HTR-8/SVneo (cell line): ENCODE data around the gene CCDC194.

Source experiments
- DNase-seq: peaks from one replicate; pipeline ENCODE4 v3.0.0; 2011; ENCODE audit warnings: low spot score, mixed read lengths; ENCODE audit not compliant: insufficient read length
- FAIRE-seq: peaks from 2 replicates; lab custom pipeline; 2011; peaks lifted over from hg19 to GRCh38; lab: Jason Lieb, UNC

Gene CCDC194

DNA sequence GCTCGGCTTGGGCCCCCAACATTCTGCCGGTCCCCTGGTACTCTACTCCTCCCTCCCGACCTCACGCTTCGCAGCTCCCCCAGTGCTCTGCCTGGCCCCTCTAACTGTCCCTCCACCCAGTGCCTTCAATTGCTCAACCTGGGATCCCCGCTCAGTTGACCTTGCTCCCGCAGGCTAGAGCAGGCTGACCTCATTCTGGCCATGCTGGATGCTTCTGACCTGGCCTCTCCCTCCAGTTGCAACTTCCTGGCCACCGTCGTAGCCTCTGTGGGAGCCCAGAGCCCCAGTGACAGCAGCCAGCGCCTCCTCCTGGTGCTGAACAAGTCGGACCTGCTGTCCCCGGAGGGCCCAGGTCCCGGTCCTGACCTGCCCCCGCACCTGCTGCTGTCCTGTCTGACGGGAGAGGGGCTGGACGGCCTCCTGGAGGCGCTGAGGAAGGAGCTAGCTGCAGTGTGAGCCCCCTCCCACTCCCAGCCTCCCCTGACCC is 53.1 kb downstream of the CCDC194 start:
- FAIRE-seq, result no peak

More for the DNA sequence above, 53.1 kb downstream of the CCDC194 start:
- no peak for DNase-seq
